SK-N-SH treated with all-trans-retinoic acid at 6 μM for 48 hours (cell line): Measurements from ENCODE around the gene TBCD.

Source experiments
- ATAC-seq: fragments of 200-7000 bp; cut with Tn5 transposase; 3 replicates; pipeline ENCODE4 v1.9.1; 2020; ENCODE audit warnings: mild to moderate bottlenecking, moderate library complexity
- ARNTL ChIP-seq: fragments of 450-650 bp; formaldehyde crosslinking; IDR thresholded peaks from 2 replicates; pipeline ENCODE4 v1.5.0; 2020; ENCODE audit warnings: low read depth, mild to moderate bottlenecking, moderate library complexity, borderline replicate concordance
- BACH2 ChIP-seq: fragments of 250-450 bp; sonication (Bioruptor Pico); IDR thresholded peaks from 2 replicates; pipeline ENCODE4 v1.9.0; 2021; ENCODE audit warnings: mild to moderate bottlenecking, borderline replicate concordance
- CREB5 ChIP-seq: fragments of 250-450 bp; sonication (Bioruptor Pico); IDR thresholded peaks from 2 replicates; pipeline ENCODE4 v1.5.1; 2020; ENCODE audit warnings: low read depth, mild to moderate bottlenecking, moderate library complexity
- CSDC2 ChIP-seq: fragments of 250-450 bp; sonication (Bioruptor Pico); IDR thresholded peaks from 2 replicates; pipeline ENCODE4 v1.5.0; 2020; ENCODE audit warnings: mild to moderate bottlenecking, moderate library complexity
- CSRNP3 ChIP-seq: fragments of 250-450 bp; sonication (Bioruptor Pico); IDR thresholded peaks from 2 replicates; pipeline ENCODE4 v1.5.1; 2021; ENCODE audit warnings: mild to moderate bottlenecking, moderate library complexity
- GLIS3 ChIP-seq: fragments of 250-450 bp; sonication (Bioruptor Pico); IDR thresholded peaks from 2 replicates; pipeline ENCODE4 v1.5.0; 2020; ENCODE audit warnings: mild to moderate bottlenecking, moderate library complexity
- ISL1 ChIP-seq: fragments of 250-450 bp; sonication (Bioruptor Pico); IDR thresholded peaks from 2 replicates; pipeline ENCODE4 v2.1.2; 2022; ENCODE audit warnings: mild to moderate bottlenecking, moderate library complexity
- OSR1 ChIP-seq: fragments of 250-450 bp; sonication (Bioruptor Pico); IDR thresholded peaks from 2 replicates; pipeline ENCODE4 v1.8.0; 2022; ENCODE audit warnings: moderate library complexity, mild to moderate bottlenecking, inconsistent platforms
- PATZ1 ChIP-seq: fragments of 250-450 bp; sonication (Bioruptor Pico); IDR thresholded peaks from 2 replicates; pipeline ENCODE4 v1.8.0; 2020; ENCODE audit warnings: mild to moderate bottlenecking, moderate library complexity, borderline replicate concordance
- POU6F1 ChIP-seq: fragments of 250-450 bp; sonication (Bioruptor Pico); IDR thresholded peaks from 2 replicates; pipeline ENCODE4 v1.8.0; 2021; ENCODE audit warnings: low read depth, mild to moderate bottlenecking, moderate library complexity, borderline replicate concordance
- PPARA ChIP-seq: fragments of 250-450 bp; sonication (Bioruptor Pico); IDR thresholded peaks from 2 replicates; pipeline ENCODE4 v1.5.0; 2020; ENCODE audit warnings: mild to moderate bottlenecking, borderline replicate concordance
- RARB ChIP-seq: fragments of 250-450 bp; sonication (Bioruptor Pico); IDR thresholded peaks from 2 replicates; pipeline ENCODE4 v1.8.0; 2021; ENCODE audit warnings: mild to moderate bottlenecking, moderate library complexity
- SNAI2 ChIP-seq: fragments of 250-450 bp; sonication (Bioruptor Pico); IDR thresholded peaks from 2 replicates; pipeline ENCODE4 v1.5.0; 2020; ENCODE audit warnings: mild to moderate bottlenecking, moderate library complexity
- TCF4 ChIP-seq: fragments of 250-450 bp; sonication (Bioruptor Pico); IDR thresholded peaks from 2 replicates; pipeline ENCODE4 v1.8.0; 2021; ENCODE audit warnings: mild to moderate bottlenecking, moderate library complexity, borderline replicate concordance
- TOX ChIP-seq: fragments of 250-450 bp; sonication (Bioruptor Pico); IDR thresholded peaks from 2 replicates; pipeline ENCODE4 v1.8.0; 2021; ENCODE audit warnings: mild to moderate bottlenecking, moderate library complexity, borderline replicate concordance
- ZC3H10 ChIP-seq: fragments of 250-450 bp; sonication (Bioruptor Pico); IDR thresholded peaks from 2 replicates; pipeline ENCODE4 v1.5.1; 2021; ENCODE audit warnings: mild to moderate bottlenecking, moderate library complexity
- ZFP3 ChIP-seq: fragments of 250-450 bp; sonication (Bioruptor Pico); IDR thresholded peaks from 2 replicates; pipeline ENCODE4 v1.5.0; 2020; ENCODE audit warnings: mild to moderate bottlenecking, moderate library complexity
- ZNF565 ChIP-seq: fragments of 450-650 bp; formaldehyde crosslinking; conservative IDR thresholded peaks from 2 replicates; pipeline ENCODE4 v1.5.0; 2020; ENCODE audit warnings: low read depth, mild to moderate bottlenecking, moderate library complexity
- ZNF70 ChIP-seq: fragments of 450-650 bp; formaldehyde crosslinking; IDR thresholded peaks from 2 replicates; pipeline ENCODE4 v1.5.0; 2020; ENCODE audit warnings: mild to moderate bottlenecking, moderate library complexity

The TBCD gene

GRCh38 chr17:82750241-82750908 lies 1.5 kb upstream of the TBCD start:
- TF ChIP-seq SNAI2 (CRISPR knock-in tag) (no peak), ISL1 (no peak), BACH2 (CRISPR knock-in tag) (no peak), TCF4 (no peak), ARNTL (no peak), PATZ1 (CRISPR knock-in tag) (no peak)
- TF ChIP-seq, all 23 proteins: peak for 0
- ATAC-seq: no peak

- TF ChIP-seq POU6F1 (CRISPR knock-in tag): no peak
- TF ChIP-seq GLIS3 (CRISPR knock-in tag): no peak
- TF ChIP-seq CREB5 (CRISPR knock-in tag): no peak
- peak; percentile 44; the same call in 1 of the 2 replicates for TF ChIP-seq ZNF70 (CRISPR knock-in tag)
- TF ChIP-seq ZFP3 (CRISPR knock-in tag): no peak
- no peak for TF ChIP-seq OSR1 (CRISPR knock-in tag)
- TF ChIP-seq ARNTL: no peak
- no peak for TF ChIP-seq PATZ1 (CRISPR knock-in tag)
- no peak for TF ChIP-seq CSRNP3 (CRISPR knock-in tag)
- 0 out of 2 replicates have a peak, but pooled peaks have one; percentile 38 for TF ChIP-seq BACH2 (CRISPR knock-in tag)
- no peak for TF ChIP-seq RARB (CRISPR knock-in tag)
- TF ChIP-seq SNAI2 (CRISPR knock-in tag): no peak
Measured at GRCh38 chr17:82751171-82751570, 694 bp upstream of the TBCD start.

GRCh38 chr17:82752371-82753200 lies 721 bp downstream of the TBCD start:
- TF ChIP-seq ARNTL: no peak
- TF ChIP-seq TOX (CRISPR knock-in tag): no peak
- peak; percentile 18; the same call in 1 of the 2 replicates for TF ChIP-seq SNAI2 (CRISPR knock-in tag)
- no peak for TF ChIP-seq ZFP3 (CRISPR knock-in tag)
- TF ChIP-seq, all 23 proteins: peak for 1
- peak; percentile 58 for ATAC-seq

More at GRCh38 chr17:82751171-82751570, 694 bp upstream of the TBCD start:
- peak; percentile 36 for ATAC-seq

GRCh38 chr17:82753201-82753464 lies 1.3 kb downstream of the TBCD start:
- no peak for ATAC-seq
- no peak for TF ChIP-seq POU6F1 (CRISPR knock-in tag)
- no peak for TF ChIP-seq BACH2 (CRISPR knock-in tag)
- TF ChIP-seq PPARA (CRISPR knock-in tag): no peak
- no peak for TF ChIP-seq CREB5 (CRISPR knock-in tag)
- no peak for TF ChIP-seq ZNF70 (CRISPR knock-in tag)
- no peak for TF ChIP-seq TCF4
- no peak for TF ChIP-seq CSDC2 (CRISPR knock-in tag)
- TF ChIP-seq ZNF565: no peak
- no peak for TF ChIP-seq ZC3H10 (CRISPR knock-in tag)
- TF ChIP-seq ZFP3 (CRISPR knock-in tag): no peak
- no peak for TF ChIP-seq GLIS3 (CRISPR knock-in tag)
- TF ChIP-seq ARNTL: no peak
- TF ChIP-seq PATZ1 (CRISPR knock-in tag): no peak
- no peak for TF ChIP-seq ISL1
- TF ChIP-seq SNAI2 (CRISPR knock-in tag): no peak
